HUDEP-2 (cell line): ENCODE measurements around the gene RNF151.
A peak's percentile ranks its signal among the peaks of the same experiment; 100 is the strongest.
"Not testable (repeated sequence)": the region's sequence is repeated elsewhere in the genome, so short reads cannot be mapped to it uniquely, and the experiment has no call there.

Source experiments
- DNase-seq, 76 experiments: peaks; one replicate each; lab custom pipeline; 2025; ENCODE audit not compliant: unreplicated experiment in 76 of 76; lab: John Stamatoyannopoulos, UW

Gene RNF151

DNA sequence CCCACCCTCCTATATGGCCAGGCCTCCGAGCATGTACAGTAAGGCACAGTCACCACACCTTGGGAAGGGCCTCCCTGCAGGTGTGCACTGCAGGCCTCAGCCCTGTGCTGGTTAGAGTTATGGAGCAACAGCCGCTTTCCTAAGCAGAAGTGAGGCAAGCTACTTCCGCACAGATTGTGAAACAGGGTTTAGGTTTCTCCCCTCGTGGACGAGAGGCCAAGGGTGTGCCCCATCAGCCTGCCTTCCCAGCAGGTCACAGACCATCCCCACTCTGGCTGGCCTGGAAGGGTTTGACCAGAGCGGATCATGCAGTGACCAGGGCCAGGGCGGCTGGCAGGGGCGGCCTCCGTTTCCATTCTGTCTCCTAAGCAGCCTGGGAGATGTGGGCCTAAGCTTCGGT, 28.3 kb upstream of the RNF151 start:
- DNase-seq = no peak

DNA sequence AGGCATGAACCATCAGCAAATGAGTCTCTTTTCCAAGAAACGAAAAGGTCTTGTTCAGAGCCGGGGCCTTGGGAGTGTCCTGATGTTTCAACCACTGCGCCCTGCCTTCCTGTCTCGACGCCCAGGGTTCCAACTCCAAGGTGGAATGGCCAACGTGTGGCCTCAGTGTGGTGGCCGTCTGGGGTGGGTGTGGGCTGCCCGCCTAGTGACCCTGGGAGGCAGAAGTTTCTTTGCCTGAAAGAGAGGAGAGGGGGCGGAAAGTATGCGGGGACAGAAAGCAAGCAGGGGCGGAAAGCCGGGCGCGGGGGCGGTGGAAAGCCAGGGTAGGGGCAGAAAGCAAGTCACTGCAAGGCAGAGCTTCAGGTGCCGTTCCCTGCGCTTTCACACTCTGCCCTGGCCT, 27.7 kb upstream of the RNF151 start:
- DNase-seq = no peak

DNA sequence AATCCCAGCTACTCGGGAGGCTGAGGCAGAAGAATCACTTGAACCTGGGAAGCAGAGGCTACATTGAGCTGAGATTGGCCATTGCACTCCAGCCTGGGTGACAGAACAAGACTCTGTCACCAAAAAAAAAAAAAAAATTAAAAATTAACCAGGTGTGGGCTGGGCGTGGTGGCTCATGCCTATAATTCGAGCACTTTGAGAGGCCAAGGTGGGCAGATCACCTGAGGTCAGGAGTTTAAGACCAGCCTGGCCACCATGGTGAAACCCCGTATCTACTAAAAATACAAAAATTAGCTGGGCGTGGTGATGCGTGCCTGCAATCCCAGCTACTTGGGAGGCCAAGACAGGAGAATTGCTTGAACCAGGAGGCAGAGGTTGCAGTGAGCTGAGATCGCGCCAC, 26.8 kb upstream of the RNF151 start:
- not testable (repeated sequence) for DNase-seq

GRCh38 chr16:1940273-1941161, 26.1 kb upstream of the RNF151 start:
- no peak for DNase-seq

- DNase-seq = no peak
These were observed 25.3 kb upstream of the RNF151 start for GRCh38 chr16:1941162-1942046.

- DNase-seq = peak in 4 of 76 experiments; percentile 7 to 17 (median 8)
These were observed 24.4 kb upstream of the RNF151 start for GRCh38 chr16:1942047-1942809.

- peak in 75 of 76 experiments; percentile 35 to 99 (median 97) for DNase-seq
These were observed 23.6 kb upstream of the RNF151 start, which contains the start of gene MSRB1 for GRCh38 chr16:1942810-1943726. TSS of gene MSRB1 (minus strand) at chr16:1943199. CDS start at chr16:1943156, 43 bp downstream.

DNA sequence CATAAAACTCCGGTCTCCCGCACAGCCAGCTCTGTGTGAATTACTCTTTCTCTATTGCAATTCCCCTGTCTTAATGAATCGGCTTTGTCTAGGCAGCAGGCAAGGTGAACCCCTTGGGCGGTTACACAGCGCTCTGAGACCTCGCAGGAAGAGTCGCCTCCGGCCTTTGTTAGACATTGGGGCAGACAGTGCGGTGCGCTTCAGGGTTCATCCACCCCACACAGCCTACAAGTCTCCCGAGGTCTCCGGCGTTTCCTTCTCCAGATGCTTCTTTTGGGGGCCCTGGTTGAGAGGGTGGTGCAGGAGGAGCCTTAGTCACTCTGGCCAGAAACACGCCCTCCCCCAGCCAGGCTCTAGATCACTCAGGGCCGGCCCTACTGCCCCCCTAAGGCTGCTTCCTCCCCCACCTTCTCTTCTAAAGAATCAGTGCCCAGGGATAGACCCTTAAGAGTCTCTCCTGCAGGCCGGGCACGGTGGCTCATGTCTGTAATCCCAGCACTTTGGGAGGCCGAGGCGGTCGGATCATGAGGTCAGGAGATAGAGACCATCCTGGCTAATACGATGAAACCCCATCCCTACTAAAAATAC, 21.9 kb upstream of the RNF151 start:
- no peak for DNase-seq

DNA sequence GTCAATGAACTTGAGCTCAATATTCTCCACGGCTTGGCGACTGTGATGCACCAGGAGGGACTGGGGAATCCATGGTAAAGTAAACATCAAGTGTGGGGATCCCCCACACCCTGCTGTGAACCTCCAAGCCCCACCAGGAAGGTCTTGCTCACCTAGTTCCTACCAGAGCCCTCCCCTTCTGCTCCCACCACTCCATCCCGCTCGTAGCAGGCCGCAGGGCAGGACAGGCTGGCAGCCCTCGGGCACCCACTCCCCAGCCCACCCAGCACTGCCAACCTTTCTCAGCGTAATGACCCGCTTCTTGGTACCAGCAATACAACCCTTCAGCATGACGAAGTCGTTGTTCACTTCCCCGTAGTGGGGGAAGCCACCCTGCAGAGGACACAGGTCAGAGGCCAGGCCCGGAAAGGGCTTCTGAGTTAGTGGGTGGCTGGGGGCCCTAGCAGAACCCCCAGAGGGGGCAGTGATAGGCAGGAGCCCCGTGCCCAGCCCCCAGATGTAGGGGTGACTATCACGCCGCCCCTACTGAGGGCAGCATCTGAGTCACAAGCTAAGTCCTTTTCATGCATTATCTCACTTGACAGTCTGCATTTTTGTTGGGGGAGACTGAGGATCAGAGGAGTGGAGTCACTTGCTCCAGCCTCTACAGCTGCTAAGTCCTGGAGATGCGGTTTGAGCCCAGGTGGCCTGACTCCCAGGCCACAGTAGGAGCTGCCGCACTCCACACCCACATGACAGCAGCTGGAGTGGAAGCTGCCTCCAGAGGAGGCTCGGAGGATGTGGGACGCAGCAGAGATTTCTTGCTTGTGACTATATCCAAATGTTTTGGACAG, 20.9 kb upstream of the RNF151 start:
- DNase-seq = peak in 1 of 76 experiments; percentile 15

GRCh38 chr16:1946495-1947368, 19.9 kb upstream of the RNF151 start:
- no peak for DNase-seq

DNA sequence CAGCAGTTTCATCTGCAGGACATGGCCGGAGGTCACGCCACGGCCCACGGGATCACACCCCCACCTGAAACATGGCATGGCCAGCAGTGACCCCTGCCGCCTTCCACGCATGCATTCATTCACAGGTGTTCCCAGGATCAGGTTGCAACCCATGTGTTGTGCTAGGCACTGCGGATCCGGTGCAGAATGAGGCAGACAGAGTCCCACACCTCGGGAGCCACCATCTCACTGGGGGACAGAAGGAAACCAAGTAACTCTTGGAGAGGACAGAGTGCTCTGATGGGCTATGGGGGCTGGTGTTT, 19.3 kb upstream of the RNF151 start:
- no peak for DNase-seq

DNA sequence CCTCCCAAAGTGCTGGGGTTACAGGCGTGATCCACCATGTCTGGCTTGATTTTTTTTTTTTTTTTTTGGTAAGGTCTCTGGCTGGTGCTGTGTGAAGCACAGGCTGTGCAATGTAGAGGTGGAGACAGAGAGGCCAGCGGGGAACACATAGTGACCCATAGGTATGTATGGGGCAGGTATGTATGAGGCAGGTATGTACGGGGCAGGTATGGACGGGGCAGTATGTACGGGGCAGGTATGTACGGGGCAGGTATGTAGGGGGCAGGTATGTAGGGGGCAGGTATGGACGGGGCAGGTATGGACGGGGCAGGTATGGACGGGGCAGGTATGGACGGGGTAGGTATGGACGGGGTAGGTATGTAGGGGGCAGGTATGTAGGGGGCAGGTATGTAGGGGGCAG, 17.1 kb upstream of the RNF151 start:
- no peak for DNase-seq

DNA sequence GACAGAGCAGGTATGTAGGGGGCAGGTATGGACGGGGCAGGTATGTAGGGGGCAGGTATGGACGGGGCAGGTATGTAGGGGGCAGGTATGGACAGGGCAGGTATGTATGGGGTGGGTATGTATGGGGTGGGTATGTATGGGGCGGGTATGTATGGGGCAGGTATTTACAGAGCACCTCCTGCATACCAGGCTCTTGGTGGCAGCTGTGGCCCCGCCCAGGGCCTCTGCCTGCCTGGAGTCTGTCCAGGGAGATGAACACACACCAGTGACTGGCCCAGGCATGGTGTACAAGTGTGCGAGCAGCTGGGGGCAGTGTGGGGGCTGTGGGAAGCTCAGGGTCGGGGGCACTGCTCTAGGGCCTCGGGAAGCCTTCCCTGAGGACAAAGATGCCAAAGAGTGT, 16.6 kb upstream of the RNF151 start:
- DNase-seq = peak in 8 of 76 experiments; percentile 2 to 38 (median 16)

GRCh38 chr16:1950559-1950958, 16.1 kb upstream of the RNF151 start:
- no peak for DNase-seq

- no peak for DNase-seq
These were observed 12.9 kb upstream of the RNF151 start for GRCh38 chr16:1953734-1954133.

GRCh38 chr16:1957434-1958142, 9.1 kb upstream of the RNF151 start:
- not testable (repeated sequence) for DNase-seq

- DNase-seq = not testable (repeated sequence)
These were observed 8.5 kb upstream of the RNF151 start for GRCh38 chr16:1958143-1958491.
